Activated naive CD8-positive, alpha-beta T cell treated with anti-CD3 and anti-CD28 coated beads, Interleukin-2, amount 10 ng/mL, durations not matched to agents 7 days and 5 days (primary cell): Measurements from ENCODE around the gene SIGLEC6. TPM values are rescaled to one million over a fixed set of nuclear protein-coding genes. Genes with fewer than 3 reads are reported as not detected.

Experiments used
- ATAC-seq: fragments of 150-1000 bp; cut with Tn5 transposase; one replicate; pipeline ENCODE4 v1.10.0; 2021; ENCODE audit warnings: low read depth, moderate library complexity
- POLR2A ChIA-PET: fragments of 350-600 bp; sonication (Branson Sonifier 250); formaldehyde crosslinking; loops from one replicate; lab custom pipeline; 2021; ENCODE audit warnings: antibody characterized with exemption; lab: Charles Lee
- DNase-seq: peaks from one replicate; pipeline ENCODE4 v3.0.0; 2021
- H3K27ac Mint-ChIP-seq: one replicate; pipeline ENCODE4 v1.8.0; 2022; ENCODE audit warnings: mild to moderate bottlenecking, mixed read lengths
- H3K27me3 Mint-ChIP-seq: one replicate; pipeline ENCODE4 v1.8.0; 2022; ENCODE audit warnings: mild to moderate bottlenecking, moderate library complexity, mixed read lengths
- H3K36me3 Mint-ChIP-seq: one replicate; pipeline ENCODE4 v1.8.0; 2021; ENCODE audit warnings: mild to moderate bottlenecking, mixed read lengths
- H3K4me1 Mint-ChIP-seq: one replicate; pipeline ENCODE4 v1.8.0; 2021; ENCODE audit warnings: mixed read lengths
- H3K4me3 Mint-ChIP-seq: one replicate; pipeline ENCODE4 v1.8.0; 2022; ENCODE audit warnings: mild to moderate bottlenecking, moderate library complexity, mixed read lengths
- H3K9me3 Mint-ChIP-seq: one replicate; pipeline ENCODE4 v1.8.0; 2021; ENCODE audit warnings: mixed read lengths
- total RNA-seq, 2 experiments: library from RNA; stranded (reverse); gene quantifications; one replicate each; pipeline ENCODE4 v1.2.3, GENCODE V29; 2021

Gene SIGLEC6
- total RNA-seq, 2 experiments from 2014 or later, result not detected

GRCh38 chr19:51471527-51471926 is 59.9 kb downstream of the SIGLEC6 start:
- peaks cover 46% of the 10 kb centered on the region for H3K27me3 Mint-ChIP-seq
- H3K36me3 Mint-ChIP-seq, result no peaks in the 10 kb centered on the region
- no peaks in the 10 kb centered on the region for H3K9me3 Mint-ChIP-seq
- DNase-seq, result no peak
- no peak overlapping the region for H3K27ac Mint-ChIP-seq
- no peak overlapping the region for H3K4me3 Mint-ChIP-seq
- POLR2A ChIA-PET, result no interaction called here
- peaks cover 11% of the 10 kb centered on the region for H3K4me1 Mint-ChIP-seq
- no peak for ATAC-seq

DNA sequence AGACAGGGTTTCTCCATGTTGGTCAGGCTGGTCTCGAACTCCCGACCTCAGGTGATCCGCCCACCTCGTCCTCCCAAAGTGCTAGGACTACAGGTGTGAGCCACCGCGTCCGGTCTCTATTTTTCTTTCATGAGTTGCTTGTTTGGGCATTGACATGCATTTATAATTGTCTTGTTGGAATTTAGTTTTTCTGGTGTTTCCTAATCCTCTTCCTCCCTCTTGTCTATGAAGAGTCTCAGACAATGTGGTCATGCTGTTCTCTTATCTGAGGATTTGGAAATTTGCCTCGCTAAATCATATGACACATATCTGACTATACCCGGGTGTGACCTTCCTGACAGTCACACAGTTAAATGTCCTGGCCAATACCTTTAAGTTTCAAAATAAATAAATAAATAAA is 60.5 kb downstream of the SIGLEC6 start:
- Mint-ChIP-seq H3K9me3 (no peaks in the 10 kb centered on the region), H3K36me3 (no peaks in the 10 kb centered on the region), H3K27me3 (peaks cover 49% of the 10 kb centered on the region), H3K4me3 (no peak overlapping the region), H3K4me1 (peaks cover 11% of the 10 kb centered on the region), H3K27ac (no peak overlapping the region)
- DNase-seq, result no peak
- no peak for ATAC-seq
- POLR2A ChIA-PET, result no interaction called here

DNA sequence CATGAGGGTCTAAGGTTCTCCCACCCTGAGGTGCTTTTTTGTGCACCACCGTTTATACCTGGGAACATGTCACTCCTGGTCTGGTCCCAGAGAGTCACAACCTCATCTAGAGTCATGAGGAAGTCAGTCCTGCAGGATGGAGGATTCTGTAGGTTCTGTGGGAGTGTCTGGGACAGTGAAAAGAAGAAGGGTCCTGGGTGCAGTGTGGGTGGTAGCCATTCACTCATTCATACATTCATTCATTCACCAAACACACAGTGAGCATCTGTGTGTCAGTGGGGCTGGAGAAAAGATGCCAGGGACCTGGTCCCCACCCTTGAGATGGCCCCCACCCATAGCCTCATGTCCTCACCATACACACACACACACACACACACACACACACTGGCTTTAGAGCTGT is 61.8 kb downstream of the SIGLEC6 start:
- Mint-ChIP-seq H3K27me3 (peaks cover 61% of the 10 kb centered on the region), H3K27ac (no peak overlapping the region), H3K9me3 (no peaks in the 10 kb centered on the region), H3K36me3 (no peaks in the 10 kb centered on the region), H3K4me3 (no peak overlapping the region), H3K4me1 (peaks cover 11% of the 10 kb centered on the region)
- DNase-seq, result no peak
- no peak for ATAC-seq
- POLR2A ChIA-PET, result no interaction called here

GRCh38 chr19:51469162-51469561 is 62.3 kb downstream of the SIGLEC6 start:
- Mint-ChIP-seq H3K36me3 (no peaks in the 10 kb centered on the region), H3K27me3 (peaks cover 63% of the 10 kb centered on the region), H3K9me3 (no peaks in the 10 kb centered on the region), H3K27ac (no peak overlapping the region), H3K4me1 (peaks cover 13% of the 10 kb centered on the region), H3K4me3 (no peak overlapping the region)
- ATAC-seq (no peak), DNase-seq (no peak)
- POLR2A ChIA-PET, result no interaction called here

DNA sequence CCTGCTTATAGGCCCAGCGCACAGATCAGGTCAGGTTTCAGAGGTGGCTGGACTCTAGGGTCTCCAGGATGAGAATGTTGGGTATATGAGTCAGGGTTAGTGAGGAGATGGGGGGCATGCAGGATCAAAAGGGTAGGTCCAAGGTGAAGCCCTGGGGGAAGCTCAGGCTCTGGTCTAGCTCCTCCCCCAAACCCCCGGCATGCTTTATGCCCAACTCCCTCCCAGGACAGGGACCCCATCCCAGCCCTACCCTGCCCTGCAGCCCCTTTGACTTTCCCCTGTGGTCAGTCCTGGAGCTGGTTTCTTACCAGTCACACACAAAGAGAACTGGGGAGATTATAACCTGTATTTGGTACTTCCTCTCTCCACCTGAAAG is 62.9 kb downstream of the SIGLEC6 start:
- Mint-ChIP-seq H3K9me3 (no peaks in the 10 kb centered on the region), H3K4me1 (peaks cover 13% of the 10 kb centered on the region), H3K36me3 (no peaks in the 10 kb centered on the region), H3K27me3 (peaks cover 62% of the 10 kb centered on the region), H3K27ac (no peak overlapping the region), H3K4me3 (no peak overlapping the region)
- POLR2A ChIA-PET, result no interaction called here
- ATAC-seq (no peak), DNase-seq (no peak)

- POLR2A ChIA-PET, result no interaction called here
- ATAC-seq, result no peak
- H3K27ac Mint-ChIP-seq, result no peak overlapping the region
- peaks cover 15% of the 10 kb centered on the region for H3K4me1 Mint-ChIP-seq
- DNase-seq, result no peak
- H3K4me3 Mint-ChIP-seq, result no peak overlapping the region
- H3K36me3 Mint-ChIP-seq, result no peaks in the 10 kb centered on the region
- peaks cover 65% of the 10 kb centered on the region for H3K27me3 Mint-ChIP-seq
- H3K9me3 Mint-ChIP-seq, result no peaks in the 10 kb centered on the region
Observed at GRCh38 chr19:51467864-51468544, 63.5 kb downstream of the SIGLEC6 start.

Other genes with a start within 250 kb of the SIGLEC6 start
- under 1 TPM in 1 of 2 experiments, not detected in 1; 0.11 TPM for gene IGLON5, start 220.0 kb downstream of the SIGLEC6 start, total RNA-seq
- gene VSIG10L, start 189.5 kb downstream of the SIGLEC6 start, total RNA-seq, result under 1 TPM; 0.62 to 0.94 TPM
- gene ETFB, start 165.3 kb downstream of the SIGLEC6 start, total RNA-seq, result 100 to 1,000 TPM; 121 to 124 TPM
- 10 to 100 TPM; 11.6 to 13.4 TPM for gene CLDND2, start 162.7 kb downstream of the SIGLEC6 start, total RNA-seq
- gene NKG7, start 159.0 kb downstream of the SIGLEC6 start, total RNA-seq, result 100 to 1,000 TPM; 263 TPM
- gene LIM2, start 143.7 kb downstream of the SIGLEC6 start, total RNA-seq, result not detected
- not detected for gene C19orf84, start 141.1 kb downstream of the SIGLEC6 start, total RNA-seq
- under 1 TPM; 0.91 to 0.96 TPM for gene SIGLEC10, start 114.0 kb downstream of the SIGLEC6 start, total RNA-seq
- not detected for gene SIGLEC8, start 73.2 kb downstream of the SIGLEC6 start, total RNA-seq
- not detected for gene CEACAM18, start 53.1 kb downstream of the SIGLEC6 start, total RNA-seq
- gene SIGLEC12, start 29.9 kb downstream of the SIGLEC6 start, total RNA-seq, result 1 to 10 TPM; 3.7 to 5.3 TPM
- gene ZNF175, start 39.6 kb upstream of the SIGLEC6 start, total RNA-seq, result 10 to 100 TPM in 1 of 2 experiments, 1 to 10 TPM in 1; 9.5 to 15.6 TPM
- gene SIGLEC5, start 98.7 kb upstream of the SIGLEC6 start, total RNA-seq, result not detected
- gene SIGLEC14, start 115.2 kb upstream of the SIGLEC6 start, total RNA-seq, result under 1 TPM; 0.33 to 0.57 TPM
- gene SPACA6, start 161.7 kb upstream of the SIGLEC6 start, total RNA-seq, result 1 to 10 TPM; 4.8 TPM
- not detected for gene HAS1, start 192.3 kb upstream of the SIGLEC6 start, total RNA-seq
- not detected for gene FPR1, start 220.2 kb upstream of the SIGLEC6 start, total RNA-seq
- not detected for gene FPR2, start 229.5 kb upstream of the SIGLEC6 start, total RNA-seq